ENCODE results near the gene NBAS. TPM values are rescaled to one million over a fixed set of nuclear protein-coding genes. Genes with fewer than 3 reads are reported as not detected.

NBAS gene
- total and polyA plus RNA-seq, 9 of the 15 experiments (the other 6 are each of a cell fraction or from before 2014, with no cell fraction given) = 15.3 to 94.4 (median 69.9) TPM

GRCh38 chr2:15563227-15564100 is 2.3 kb upstream of the NBAS start (continued):
- no peak for TF ChIP-seq MAX (CRISPR knock-in tag; IDR thresholded peaks at IDR 0.05)
- peak; percentile 68 to 71; a peak in 3 of 4 replicates for TF ChIP-seq TRIM24 (IDR thresholded peaks at IDR 0.05)
- 0 out of 2 replicates have a peak, but pooled peaks have one; percentile 9 for TF ChIP-seq VEZF1 (CRISPR knock-in tag; IDR thresholded peaks at IDR 0.05)
- no peak for TF ChIP-seq ZNF589 (CRISPR knock-in tag; IDR thresholded peaks at IDR 0.05; ENCODE audit: low read depth)
- TF ChIP-seq EP300 (IDR thresholded peaks at IDR 0.05; ENCODE audit: low read length) = peak; percentile 60; the same call in 1 of the 2 replicates
- TF ChIP-seq PURB (CRISPR knock-in tag; IDR thresholded peaks at IDR 0.05; ENCODE audit: low read depth) = no peak
- TF ChIP-seq MTA3 (IDR thresholded peaks at IDR 0.05; ENCODE audit: borderline replicate concordance) = no peak
- TF ChIP-seq SREBF2 (CRISPR knock-in tag; IDR thresholded peaks at IDR 0.05) = no peak
- TF ChIP-seq ATF4 (CRISPR knock-in tag; IDR thresholded peaks at IDR 0.05) = peak; percentile 89
- TF ChIP-seq ZC3H8 (IDR thresholded peaks at IDR 0.05) = no peak
- no peak for TF ChIP-seq ZNF253 (CRISPR knock-in tag; conservative IDR thresholded peaks at IDR 0.05)
- no peak for TF ChIP-seq ZNF764 (CRISPR knock-in tag; IDR thresholded peaks at IDR 0.05; ENCODE audit: low read depth)
- no peak for TF ChIP-seq THRA (IDR thresholded peaks at IDR 0.05)
- no peak for TF ChIP-seq CBFB (CRISPR knock-in tag; IDR thresholded peaks at IDR 0.05)
- TF ChIP-seq MXI1 (IDR thresholded peaks at IDR 0.05; ENCODE audit: low read depth, low read length) = no peak
- TF ChIP-seq ADNP (tag; IDR thresholded peaks at IDR 0.05) = no peak
- TF ChIP-seq NONO (IDR thresholded peaks at IDR 0.05; ENCODE audit: low read depth in 2 of 2, low read length in 1 of 2) = no peak
- no peak for TF ChIP-seq CHAMP1 (IDR thresholded peaks at IDR 0.05)
- no peak for TF ChIP-seq ZNF655 (CRISPR knock-in tag; IDR thresholded peaks at IDR 0.05)
- TF ChIP-seq PHB2 (IDR thresholded peaks at IDR 0.05; ENCODE audit: low read depth) = no peak

Measured in K562 (cell line).